MM.1S (cell line): ENCODE data around the gene FKBP7.
"Not testable (repeated sequence)": the region's sequence is repeated elsewhere in the genome, so short reads cannot be mapped to it uniquely, and the experiment has no call there.

ENCODE experiments used
- EZH2 ChIP-seq: fragments of 300-600 bp; sonication (generic); optimal IDR thresholded peaks from 2 replicates; pipeline ENCODE3; 2017; ENCODE audit warnings: low read depth, mild to moderate bottlenecking, antibody characterized with exemption, low read length, mixed read lengths
- TF ChIP-seq, protein P1 (sequence below): fragments of 300-600 bp; sonication (generic); IDR thresholded peaks from 2 replicates; pipeline ENCODE4 v1.5.1; 2016; ENCODE audit warnings: antibody characterized with exemption, low read length, mixed read lengths

DNA sequence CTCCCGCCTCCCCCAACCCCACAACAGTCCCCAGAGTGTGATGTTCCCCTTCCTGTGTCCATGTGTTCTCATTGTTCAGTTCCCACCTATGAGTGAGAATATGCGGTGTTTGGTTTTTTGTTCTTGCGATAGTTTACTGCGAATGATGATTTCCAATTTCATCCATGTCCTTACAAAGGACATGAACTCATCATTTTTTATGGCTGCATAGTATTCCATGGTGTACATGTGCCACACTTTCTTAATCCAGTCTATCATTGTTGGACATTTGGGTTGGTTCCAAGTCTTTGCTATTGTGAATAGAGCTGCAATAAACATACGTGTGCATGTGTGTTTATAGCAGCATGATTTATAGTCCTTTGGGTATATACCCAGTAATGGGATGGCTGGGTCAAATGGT, 46.6 kb upstream of the FKBP7 start:
- TF ChIP-seq, protein P1, sequence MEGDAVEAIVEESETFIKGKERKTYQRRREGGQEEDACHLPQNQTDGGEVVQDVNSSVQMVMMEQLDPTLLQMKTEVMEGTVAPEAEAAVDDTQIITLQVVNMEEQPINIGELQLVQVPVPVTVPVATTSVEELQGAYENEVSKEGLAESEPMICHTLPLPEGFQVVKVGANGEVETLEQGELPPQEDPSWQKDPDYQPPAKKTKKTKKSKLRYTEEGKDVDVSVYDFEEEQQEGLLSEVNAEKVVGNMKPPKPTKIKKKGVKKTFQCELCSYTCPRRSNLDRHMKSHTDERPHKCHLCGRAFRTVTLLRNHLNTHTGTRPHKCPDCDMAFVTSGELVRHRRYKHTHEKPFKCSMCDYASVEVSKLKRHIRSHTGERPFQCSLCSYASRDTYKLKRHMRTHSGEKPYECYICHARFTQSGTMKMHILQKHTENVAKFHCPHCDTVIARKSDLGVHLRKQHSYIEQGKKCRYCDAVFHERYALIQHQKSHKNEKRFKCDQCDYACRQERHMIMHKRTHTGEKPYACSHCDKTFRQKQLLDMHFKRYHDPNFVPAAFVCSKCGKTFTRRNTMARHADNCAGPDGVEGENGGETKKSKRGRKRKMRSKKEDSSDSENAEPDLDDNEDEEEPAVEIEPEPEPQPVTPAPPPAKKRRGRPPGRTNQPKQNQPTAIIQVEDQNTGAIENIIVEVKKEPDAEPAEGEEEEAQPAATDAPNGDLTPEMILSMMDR, result not testable (repeated sequence)
- not testable (repeated sequence) for TF ChIP-seq EZH2
